OCI-M1 (cell line): ENCODE measurements around the gene RAB26.
"Not testable (repeated sequence)": the region's sequence is repeated elsewhere in the genome, so short reads cannot be mapped to it uniquely, and the experiment has no call there.

Experiments
- DNase-seq: peaks from one replicate; lab custom pipeline; 2025; lab: John Stamatoyannopoulos, UW

The RAB26 gene

DNA sequence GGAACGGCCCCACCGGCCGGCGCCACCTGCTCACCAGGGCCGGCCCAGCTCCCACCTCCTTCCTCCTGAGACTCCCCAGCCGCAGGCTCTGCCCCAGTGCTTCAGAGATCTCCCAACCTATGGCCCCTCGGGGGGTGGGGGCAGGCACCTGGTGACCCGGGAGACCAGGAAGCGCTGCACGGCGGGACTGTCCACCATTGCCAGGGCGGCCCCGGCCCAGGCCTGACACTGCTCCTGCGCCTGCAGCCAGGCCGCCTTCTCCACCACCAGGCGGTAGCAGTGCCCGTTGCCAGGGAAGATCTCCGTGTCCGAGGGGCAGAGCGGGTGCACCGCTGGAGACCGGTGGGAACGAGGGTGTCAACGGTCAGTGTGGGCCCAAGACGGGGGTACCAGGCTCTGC lies 31.1 kb upstream of the RAB26 start:
- not testable (repeated sequence) for DNase-seq

DNA sequence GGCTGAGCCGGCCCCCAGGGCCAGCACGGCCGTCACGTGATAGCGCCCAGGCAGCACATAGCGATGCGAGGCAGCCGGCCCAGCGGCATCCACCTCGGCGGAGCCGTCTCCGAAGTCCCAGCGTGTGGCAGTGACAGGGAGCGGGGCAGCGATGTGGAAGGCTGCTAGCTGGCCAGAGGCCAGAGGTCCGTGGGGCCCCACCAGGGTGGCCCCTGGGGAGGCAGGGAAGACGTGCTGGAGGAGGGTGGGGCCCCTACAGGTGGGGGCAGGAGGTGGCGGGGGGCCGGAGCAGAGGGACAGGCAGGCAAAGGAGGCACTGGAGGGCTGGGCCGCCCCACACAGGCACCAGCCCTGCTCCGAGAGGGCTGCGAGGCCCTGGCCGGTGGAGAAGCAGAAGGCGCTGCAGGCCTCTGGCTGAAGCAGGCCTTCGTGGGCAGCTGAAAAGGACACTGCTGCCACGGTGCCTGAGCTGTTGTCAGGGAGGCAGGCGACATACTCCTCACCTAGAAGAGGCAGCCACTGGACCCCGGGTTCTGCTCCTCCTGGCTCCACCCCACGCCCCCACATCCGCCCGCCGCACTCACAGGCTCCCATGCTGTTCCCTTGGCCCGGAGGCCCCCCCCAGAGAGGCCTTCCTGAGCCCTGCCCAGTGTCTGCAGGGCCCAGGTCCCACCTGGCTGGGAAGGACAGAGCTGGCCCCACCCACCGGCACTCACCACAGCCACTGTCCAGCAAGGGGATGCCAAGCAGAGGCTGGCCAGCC lies 30.3 kb upstream of the RAB26 start:
- DNase-seq: not testable (repeated sequence)

DNA sequence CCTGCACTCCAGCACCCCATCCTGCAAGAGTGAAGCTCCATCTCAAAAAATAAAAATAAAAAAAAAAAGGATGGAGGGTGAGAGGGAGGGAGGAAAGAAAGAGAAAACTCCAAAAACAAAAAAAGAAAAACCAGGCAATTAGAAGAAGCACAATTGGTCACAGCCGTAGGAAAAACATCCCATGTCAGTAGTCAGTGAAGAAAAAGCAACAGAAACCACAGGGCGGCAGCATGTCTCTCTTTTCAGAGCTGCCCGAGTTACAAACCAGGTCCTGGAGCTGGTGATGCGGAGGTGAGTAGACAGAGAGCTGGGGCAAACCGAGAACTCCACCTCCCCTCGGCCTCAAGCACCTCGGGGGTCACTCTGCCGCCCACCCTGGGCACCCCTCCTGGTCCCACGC lies 27.1 kb upstream of the RAB26 start:
- DNase-seq: peak; percentile 56

DNA sequence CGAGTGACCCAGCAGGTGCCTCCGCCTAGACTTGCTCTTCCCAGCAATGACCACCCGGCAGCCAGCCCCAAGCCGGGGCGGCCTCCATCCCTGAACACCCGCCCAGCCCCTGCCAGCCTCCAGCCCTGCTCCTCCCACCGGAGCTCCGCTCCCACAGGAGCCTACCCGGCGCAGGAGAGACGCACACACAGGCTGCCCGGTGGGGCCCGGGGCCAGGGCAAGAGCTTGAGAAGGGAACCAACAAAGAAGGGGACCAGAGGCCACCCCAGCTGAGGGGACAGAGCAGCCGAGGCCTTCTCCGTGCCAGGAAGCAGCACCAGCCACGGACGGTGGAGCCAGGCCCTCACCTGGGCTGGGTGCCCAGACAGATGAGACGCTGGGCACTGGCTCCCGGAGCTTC lies 26.6 kb upstream of the RAB26 start:
- no peak for DNase-seq

DNA sequence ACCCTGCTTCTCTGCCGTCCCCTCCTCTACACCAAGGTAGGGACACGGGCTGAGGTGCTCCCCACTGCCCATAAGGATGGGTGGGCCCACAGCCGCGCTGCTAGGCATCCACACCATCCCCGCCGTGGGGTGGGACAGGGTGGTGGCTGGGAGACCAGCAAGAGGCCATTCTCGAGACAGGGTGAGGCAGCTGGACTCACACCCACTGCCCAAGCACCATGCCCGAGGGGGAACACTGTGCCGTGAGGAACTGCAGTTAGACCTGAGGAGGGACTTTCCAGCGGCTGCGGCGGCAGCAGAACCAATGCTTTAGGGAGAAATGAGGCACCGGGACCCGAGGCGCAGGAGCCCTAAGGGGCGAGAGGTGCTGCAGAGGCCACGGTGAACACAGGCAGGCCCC lies 26.0 kb upstream of the RAB26 start:
- DNase-seq: no peak

DNA sequence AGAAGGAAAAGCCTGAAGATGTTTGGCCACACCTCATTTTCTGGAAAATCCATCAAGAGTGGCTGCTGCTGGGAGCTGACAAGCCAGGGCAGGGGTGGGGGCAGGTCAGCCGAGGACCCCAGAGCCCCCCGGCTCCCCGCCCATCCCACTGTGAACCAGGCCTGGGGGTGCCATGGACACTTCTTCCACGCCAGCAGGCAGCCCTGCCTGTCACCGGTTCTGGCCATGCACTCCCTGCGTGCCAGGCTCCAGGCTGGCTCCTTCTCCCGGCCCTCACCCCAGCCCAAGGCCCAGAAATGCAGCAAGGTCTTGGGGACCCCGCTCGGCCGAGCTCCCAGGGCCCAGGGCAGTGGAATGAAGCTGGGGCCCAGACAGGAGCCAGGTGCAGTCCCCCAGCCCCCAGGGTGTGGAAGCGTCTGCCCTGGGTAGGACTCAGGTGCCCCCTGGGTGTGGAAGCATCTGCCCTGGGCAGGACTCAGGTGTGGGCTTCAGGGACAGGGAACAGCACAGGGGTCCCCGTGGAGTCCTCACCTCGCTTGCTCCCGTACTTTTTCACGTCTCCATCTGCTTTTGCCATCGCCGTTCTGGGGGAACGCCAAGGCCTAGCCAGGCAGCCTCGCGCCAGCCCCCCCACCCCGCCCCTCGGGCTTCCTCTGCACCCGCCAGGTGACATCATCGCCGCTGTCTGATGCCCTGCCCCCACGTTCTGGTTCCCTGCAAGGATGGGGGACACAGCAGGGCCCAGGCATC lies 25.3 kb upstream of the RAB26 start:
- DNase-seq: not testable (repeated sequence)

DNA sequence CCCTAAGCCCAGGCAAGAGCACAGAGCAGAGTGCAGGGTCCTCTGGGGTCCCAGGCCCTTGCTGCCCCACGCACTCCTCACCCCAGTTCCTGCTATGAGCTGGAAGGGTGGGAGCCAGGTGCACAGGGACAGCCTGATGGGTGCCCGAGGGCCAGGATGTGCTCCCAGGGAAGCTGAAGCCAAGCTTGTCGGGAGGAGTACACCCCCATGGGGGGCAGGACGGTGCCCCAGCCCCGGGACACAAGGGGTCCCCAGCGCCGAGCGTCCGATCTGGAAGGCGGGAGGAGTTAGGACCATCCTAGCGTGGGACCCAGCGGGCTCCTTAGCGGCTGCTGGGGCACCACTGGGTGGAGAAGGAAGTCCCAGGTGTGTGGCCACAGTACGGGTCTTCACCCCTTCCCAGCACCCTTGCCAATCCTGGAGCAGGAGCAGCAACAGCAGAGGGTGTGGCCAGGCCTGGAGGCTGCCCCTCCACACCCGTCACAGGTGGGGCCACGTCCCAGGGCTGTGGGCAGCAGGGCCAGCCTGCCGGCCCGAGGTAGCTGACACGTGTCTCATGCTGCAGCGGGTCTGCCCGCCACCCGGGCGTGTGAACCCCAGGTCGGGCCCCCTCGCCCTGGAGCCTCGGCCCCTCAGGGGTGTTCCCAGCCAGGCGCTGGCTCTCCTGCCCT lies 24.6 kb upstream of the RAB26 start:
- DNase-seq: not testable (repeated sequence)

DNA sequence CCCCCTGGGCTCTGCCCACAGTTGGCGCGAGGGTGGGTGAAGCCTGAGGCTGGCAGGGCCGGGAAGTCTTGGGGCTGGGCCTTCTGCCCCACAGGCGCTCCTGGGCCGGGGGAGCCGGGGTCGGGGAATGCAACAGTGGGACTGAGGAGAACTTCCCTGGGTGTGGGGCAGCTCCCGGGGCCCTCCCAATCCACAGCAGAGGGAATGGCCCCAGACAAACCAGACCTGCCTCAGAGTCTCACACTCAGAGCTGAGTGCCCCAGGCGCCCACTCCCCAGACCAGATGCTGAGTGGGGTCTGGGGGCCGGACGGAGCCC lies 24.1 kb upstream of the RAB26 start:
- not testable (repeated sequence) for DNase-seq

DNA sequence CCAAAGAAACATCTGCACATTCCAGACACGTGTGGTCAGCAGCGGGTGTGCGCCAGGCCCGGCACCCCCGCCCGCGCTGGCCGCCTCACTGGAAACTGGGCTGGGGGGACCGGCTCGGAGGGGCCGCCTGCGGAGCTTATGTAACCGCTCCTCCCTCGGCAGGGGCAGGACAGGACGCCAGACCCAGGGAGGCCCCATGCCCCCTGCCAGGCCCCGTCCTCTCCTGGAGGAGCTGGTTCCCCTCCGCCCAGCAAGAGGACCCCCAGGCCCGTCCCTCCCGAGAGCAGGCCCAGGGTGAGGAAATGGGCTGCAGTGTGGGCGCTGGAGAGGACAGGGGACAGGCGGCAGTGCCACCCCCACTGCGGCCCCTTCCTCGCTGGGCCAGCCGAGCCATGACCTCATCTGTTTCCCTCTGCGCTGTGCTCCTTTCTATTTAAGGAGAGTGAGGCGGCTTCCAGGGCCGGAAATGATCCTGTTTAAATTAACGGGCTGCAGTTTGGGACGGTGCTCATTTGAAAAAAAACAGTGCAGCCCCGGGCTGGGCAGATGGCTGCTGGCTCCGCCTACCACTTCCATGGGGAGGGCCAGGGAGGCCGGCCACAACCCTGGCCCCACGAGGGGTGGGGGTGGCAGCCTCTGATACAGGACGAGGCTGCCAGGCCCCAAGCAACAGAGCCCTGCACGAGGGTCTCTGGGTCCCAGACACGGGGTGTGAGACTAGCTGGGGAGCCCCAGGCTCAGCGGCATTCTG lies 23.6 kb upstream of the RAB26 start:
- not testable (repeated sequence) for DNase-seq

DNA sequence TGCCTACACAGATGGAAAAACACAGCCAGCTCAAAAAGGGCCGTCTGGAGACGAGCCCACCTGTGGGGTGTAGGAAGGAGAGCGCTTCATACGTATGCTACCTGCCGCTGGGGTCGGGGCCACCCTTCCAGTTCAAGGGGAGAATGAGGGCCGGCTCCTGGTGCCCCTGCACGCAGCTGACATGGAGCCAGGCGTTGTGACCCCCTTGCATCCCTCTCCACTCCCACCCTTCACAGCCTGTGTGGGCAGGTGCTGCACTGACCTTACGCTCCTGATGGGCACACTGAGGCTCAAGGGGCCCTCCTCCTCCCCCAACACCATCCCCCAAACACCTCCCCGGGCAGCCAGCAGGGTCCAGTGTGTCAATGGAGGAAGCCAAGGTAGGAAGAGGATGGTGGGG lies 22.8 kb upstream of the RAB26 start:
- DNase-seq: not testable (repeated sequence)

DNA sequence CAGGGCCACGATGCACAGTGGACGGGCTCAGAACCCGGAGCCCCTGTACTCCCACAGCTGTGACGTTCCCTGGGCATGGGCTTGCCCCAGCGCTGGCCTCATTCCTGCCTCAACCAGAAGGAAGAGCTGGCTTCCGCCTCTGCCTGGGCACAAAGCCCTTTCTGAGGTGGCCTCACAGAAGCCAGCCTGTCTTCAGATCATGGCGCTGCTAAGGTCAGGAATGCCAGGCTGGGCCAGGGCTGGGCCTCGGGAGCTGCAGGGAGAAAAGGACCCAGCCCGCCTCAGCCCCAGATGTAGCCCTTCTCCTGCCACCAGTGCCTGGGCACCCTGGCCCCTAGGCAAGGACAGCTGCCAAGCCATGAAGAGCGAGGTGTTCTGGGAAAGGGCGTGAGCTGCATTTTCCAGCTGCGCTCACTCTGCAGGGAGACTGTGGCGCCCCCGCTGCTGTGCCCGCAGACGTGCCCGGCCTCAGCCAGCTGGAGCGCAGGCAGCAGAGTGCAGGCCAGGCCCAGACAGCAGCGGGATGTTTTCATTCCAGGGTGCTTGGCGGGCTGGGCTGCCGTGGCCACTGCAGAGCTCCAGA lies 22.2 kb upstream of the RAB26 start:
- not testable (repeated sequence) for DNase-seq

DNA sequence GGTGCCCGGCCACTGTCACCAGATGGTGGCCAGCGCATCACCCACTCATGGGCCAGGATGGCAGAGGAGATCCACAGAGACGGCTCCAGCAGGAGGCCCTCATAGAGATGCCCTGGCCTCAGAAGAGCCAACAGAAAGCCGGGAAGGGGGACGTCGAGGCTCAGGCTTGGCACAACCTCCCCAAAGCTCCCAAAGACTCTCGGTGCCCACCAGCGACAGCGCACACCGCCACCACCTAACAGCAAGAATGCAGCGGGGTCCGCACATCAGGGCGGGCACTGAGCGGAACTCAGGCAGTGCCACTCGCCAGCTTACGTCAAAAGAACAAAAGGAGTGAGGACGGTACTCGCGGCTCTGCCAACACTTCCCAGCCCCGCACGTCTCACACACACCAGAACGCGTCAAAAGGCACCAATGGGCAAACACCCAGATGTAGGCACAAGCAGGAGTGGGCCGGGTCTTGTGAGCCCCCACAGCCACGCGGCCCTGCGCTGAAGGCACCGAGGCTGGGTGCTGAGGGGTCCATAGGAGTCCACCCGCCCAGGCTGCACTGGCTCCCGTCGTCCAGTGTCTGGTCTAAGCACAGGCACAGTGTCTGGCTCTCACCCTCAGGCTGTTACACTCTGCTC lies 21.4 kb upstream of the RAB26 start:
- DNase-seq: not testable (repeated sequence)

DNA sequence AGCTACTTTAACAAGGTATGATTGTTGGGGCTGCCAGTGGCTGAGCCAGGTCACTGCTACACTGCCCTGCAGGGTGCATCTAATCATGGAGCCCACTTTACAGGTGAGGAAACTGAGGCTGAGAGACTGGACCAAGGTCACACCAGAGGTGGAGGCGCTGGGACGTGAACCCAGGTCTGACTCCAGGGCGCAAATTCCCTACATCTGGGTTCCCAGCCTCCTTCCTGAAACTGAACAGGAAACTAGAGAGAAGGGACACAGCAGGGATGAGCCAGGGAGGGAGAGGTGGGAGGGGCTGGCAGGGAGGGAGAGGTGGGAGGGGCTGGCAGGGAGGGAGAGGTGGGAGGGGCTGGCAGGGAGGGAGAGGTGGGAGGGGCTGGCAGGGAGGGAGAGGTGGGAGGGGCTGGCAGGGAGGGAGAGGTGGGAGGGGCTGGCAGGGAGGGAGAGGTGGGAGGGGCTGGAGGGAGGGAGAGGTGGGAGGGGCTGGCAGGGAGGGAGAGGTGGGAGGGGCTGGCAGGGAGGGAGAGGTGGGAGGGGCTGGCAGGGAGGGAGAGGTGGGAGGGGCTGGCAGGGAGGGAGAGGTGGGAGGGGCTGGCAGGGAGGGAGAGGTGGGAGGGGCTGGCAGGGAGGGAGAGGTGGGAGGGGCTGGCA lies 20.7 kb upstream of the RAB26 start:
- peak; percentile 36 for DNase-seq

DNA sequence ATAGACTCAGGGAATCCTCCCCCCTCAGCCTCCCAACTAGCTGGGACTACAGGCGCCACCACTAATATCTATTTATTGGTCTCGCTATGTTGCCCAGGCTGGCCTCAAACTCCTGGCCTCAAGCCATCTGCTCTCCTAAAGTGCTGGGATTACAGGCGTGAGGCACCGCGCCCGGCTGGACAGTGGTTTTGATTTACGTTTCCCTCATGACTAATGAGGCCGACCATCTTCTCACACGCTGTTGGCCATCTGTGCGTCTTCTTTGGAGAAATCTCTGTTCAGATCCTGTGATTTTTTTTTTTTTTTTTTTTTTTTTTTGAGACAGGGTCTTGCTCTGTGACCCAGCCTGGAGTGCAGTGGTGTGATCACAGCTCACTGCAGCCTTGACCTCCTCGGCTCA lies 19.2 kb upstream of the RAB26 start:
- DNase-seq: not testable (repeated sequence)

DNA sequence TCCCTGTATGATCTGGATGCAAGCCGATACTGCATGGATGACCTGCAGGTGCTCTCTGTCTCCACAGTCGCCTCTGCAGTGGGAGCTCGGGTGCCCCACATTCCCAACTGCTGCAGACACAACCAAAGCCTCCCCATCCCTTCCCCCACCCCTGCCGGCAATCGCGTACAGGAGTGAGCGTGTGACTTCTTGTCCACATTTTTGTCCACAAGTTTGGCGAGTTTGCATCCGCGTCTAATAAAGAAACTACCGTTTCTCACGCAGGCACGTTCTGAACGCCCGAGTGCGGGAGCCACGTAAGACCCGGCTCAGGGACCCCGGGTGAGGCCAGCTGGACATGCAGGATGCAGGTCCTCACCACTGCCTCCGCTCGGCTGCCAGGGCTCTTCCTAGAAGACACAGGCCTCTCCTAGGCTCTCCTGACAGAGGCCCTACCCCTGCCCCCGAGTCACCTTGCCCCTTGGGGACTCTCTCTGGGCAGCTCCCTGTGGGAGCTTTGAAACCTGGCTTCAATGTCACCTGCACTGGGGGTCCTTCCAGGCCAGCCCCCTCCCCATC lies 18.5 kb upstream of the RAB26 start:
- DNase-seq: not testable (repeated sequence)

DNA sequence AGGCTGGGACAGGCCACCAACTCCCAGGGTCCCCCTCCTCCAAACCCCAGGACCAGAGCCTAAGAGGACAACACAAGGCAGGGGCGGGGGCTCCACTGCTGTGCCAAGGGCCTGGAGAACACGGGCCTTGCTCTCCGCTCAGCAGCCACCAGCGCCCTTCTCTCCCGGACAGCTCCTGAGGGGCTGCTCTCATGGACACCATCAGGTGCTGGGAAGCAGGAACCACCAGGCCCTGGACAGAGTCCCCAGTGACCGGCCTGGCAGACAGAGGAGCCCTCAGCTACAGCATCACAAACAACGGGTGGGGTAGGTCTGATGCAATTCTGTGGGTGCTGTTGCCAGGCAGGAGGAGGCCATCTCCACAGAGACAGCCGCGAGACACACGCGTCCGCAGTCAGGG lies 14.6 kb upstream of the RAB26 start:
- DNase-seq: not testable (repeated sequence)

DNA sequence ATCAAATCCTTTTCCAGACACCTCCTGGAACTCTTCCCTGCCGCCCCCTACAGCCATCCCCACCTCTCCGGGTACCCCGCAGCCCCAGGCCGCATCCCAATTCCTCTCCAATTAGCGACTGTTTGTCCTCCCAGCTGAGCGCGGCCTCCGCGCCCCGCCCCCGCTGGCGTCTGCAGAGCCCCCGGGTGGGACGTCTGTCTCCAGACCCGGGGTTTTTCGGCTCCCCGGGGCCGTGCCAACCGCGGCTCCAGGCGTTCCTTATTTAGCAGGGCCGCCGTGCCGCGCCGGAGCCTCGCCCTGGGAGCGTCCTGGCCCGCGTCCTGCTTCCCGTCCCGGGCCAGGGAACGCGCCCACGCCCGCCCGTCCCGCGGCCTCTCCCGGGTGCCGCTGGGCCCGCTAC lies 13.4 kb upstream of the RAB26 start:
- DNase-seq: not testable (repeated sequence)

DNA sequence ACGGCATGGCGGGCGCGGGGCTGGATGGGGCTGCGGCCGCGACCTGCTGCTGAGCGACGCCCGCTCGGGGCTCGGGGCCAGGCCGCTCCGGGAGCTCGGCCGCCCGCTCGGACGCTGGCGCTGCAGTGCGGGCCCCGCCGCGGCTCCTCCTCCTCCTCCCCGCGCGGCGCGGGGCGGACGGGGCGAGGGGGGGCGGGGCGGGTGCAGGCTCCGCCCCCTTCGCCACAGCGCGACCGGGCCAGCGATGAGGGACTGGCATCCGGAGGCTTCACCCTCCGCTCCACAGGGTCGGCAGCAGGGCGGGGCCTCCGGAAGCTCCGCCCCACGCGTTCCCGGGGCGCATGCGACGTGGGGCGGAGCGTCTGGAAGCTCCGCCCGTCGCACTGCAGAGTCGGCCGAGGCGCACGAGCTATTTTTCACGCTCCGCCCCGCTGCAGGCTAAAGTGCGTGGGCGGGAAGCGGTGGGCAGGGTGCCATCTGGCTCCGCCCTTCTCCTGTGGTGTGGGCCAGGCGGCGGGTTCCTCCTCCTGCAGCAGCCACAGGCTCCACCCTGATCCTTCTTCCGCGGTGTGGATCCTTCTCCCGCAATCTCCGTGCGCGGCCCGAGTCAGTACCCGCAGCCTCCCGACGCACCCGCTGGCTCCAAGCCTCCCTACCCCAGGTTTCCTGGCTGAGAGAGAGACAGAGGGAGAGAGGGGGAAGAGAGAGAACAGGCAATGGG lies 12.5 kb upstream of the RAB26 start, which contains the start of gene PKD1:
TSS of gene PKD1 (minus strand) at position 129 of the 721 bp plus-strand sequence. CDS start 209 bp downstream, outside the sequence.
- peak; percentile 91 for DNase-seq

DNA sequence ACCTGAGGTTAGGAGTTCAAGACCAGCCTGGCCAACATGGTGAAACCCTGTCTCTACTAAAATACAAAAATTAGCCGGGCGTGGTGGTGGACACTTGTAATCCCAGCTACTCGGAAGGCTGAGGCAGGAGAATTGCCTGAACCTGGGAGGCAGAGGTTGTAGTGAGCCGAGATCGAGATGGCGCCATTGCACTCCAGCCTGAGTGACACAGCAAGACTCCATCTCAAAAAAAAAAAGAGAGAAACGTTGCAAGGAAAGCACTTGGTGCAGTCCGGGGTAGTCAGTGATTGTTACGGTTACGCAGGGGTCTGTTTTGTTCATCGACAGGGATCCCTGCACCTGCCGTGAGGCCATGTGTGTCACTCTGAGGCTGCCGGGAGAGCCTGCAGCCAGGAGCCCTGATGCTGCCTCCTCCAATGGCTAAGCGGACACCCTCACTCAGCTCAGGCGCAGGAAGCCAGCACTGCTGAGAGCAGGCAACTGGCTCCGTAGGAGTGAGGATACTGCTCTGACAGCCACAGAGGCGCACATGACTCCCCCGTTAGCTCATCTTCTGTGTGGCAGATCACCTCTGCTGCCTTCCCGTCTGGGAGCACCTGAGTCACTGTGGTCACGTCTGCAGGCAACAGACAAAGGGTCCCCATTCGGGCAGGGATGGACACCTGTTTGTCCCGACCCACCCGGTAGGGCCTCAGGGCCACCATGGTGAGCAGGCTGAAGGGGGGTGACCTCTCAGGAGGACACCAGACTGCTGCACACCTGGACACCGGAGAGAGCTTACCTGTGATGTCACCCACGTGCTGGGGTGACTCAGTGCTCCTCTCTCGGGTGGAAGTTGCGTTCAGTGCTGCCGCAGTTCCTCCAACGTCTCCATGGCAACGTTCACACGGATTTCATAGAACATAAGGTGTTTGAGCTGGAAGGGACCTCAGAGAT lies 5.2 kb upstream of the RAB26 start:
- no peak for DNase-seq
